Activated naive CD8-positive, alpha-beta T cell treated with anti-CD3 and anti-CD28 coated beads, Interleukin-2, amount 50 U/mL, for 16 hours (primary cell): ENCODE data around the gene TMTC2.
"Not testable (repeated sequence)": the region's sequence is repeated elsewhere in the genome, so short reads cannot be mapped to it uniquely, and the experiment has no call there.

ENCODE experiments used
- DNase-seq: peaks from one replicate; pipeline ENCODE4 v3.0.0-alpha.2; 2020; ENCODE audit warnings: low read depth, low spot score

TMTC2 gene

GRCh38 chr12:82725741-82726140 lies 39.0 kb downstream of the TMTC2 start:
- DNase-seq = no peak

GRCh38 chr12:82727886-82728285 lies 41.2 kb downstream of the TMTC2 start:
- DNase-seq = no peak

- DNase-seq = no peak
These were observed 42.0 kb downstream of the TMTC2 start for GRCh38 chr12:82728710-82729109.

GRCh38 chr12:82730953-82731459 lies 44.3 kb downstream of the TMTC2 start:
- DNase-seq = no peak

GRCh38 chr12:82740129-82741000 lies 53.7 kb downstream of the TMTC2 start:
- no peak for DNase-seq

GRCh38 chr12:82745063-82745674 lies 58.5 kb downstream of the TMTC2 start:
- DNase-seq = no peak

GRCh38 chr12:82745807-82746206 lies 59.1 kb downstream of the TMTC2 start:
- DNase-seq = no peak

- DNase-seq = no peak
These were observed 60.0 kb downstream of the TMTC2 start for GRCh38 chr12:82746668-82747067.

GRCh38 chr12:82749015-82749414 lies 62.3 kb downstream of the TMTC2 start:
- no peak for DNase-seq

- DNase-seq = no peak
These were observed 68.2 kb downstream of the TMTC2 start for GRCh38 chr12:82754856-82755255.

- no peak for DNase-seq
These were observed 69.6 kb downstream of the TMTC2 start for GRCh38 chr12:82756303-82756702.

GRCh38 chr12:82757059-82757458 lies 70.4 kb downstream of the TMTC2 start:
- DNase-seq = no peak

- DNase-seq = no peak
These were observed 71.0 kb downstream of the TMTC2 start for GRCh38 chr12:82757656-82758055.

- no peak for DNase-seq
These were observed 72.1 kb downstream of the TMTC2 start for GRCh38 chr12:82758749-82759330.

- no peak for DNase-seq
These were observed 73.7 kb downstream of the TMTC2 start for GRCh38 chr12:82760423-82760822.

GRCh38 chr12:82765206-82765605 lies 78.5 kb downstream of the TMTC2 start:
- DNase-seq = not testable (repeated sequence)

GRCh38 chr12:82765971-82766705 lies 79.4 kb downstream of the TMTC2 start:
- no peak for DNase-seq

- DNase-seq = no peak
These were observed 88.0 kb downstream of the TMTC2 start for GRCh38 chr12:82774666-82775065.

- no peak for DNase-seq
These were observed 93.8 kb downstream of the TMTC2 start for GRCh38 chr12:82780517-82780916.

GRCh38 chr12:82781309-82781997 lies 94.7 kb downstream of the TMTC2 start:
- DNase-seq = no peak

GRCh38 chr12:82783435-82783834 lies 96.7 kb downstream of the TMTC2 start:
- no peak for DNase-seq
